ENCODE results near the gene PCCA.
A peak's percentile ranks its signal among the peaks of the same experiment; 100 is the strongest.

The PCCA gene

DNA sequence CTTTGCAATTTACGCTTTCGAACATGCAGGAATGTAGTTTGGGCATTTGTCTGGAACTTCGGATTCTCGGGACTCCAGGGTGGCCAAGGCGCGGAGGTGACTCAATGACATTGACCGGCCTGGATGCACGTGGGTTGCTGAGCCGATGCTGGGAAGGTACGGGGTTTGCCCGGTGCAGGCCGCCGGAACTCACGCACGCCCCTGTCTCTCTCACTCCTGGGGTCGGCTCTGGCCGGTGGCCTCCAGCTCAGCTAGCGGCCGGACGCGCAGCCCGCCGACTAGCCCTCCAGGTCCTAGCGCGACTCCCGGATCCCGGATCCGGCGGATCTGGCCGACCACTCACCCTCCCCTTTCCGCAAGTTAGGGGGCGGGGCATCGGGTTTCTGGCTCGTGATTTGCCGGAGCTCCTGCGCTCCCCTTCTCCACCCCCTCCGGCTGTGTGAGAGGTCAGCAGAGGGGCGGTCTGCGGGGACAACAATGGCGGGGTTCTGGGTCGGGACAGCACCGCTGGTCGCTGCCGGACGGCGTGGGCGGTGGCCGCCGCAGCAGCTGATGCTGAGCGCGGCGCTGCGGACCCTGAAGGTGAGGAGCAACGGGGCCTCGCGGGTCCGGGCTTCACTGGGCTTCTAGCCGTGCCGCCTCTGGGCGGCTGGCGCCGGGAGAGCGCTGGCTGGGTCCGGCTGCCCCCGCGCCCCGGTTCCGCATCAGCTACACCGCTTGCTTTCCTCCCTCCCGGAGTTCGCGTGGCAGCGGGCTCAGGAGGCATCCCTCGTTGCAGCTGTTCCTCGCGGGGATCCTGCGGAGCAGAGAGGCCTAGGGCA is at the start of gene PCCA:
PCCA (plus strand) TSS at position 450 of the 821 bp plus-strand sequence; CDS start at position 478, 28 bp downstream.
- Histone ChIP-seq H3K27ac (peak within 1 kb of the TSS; percentile 80), H3K27me3 (ENCODE audit: insufficient read depth, low read depth, severe bottlenecking) (no peaks in the 10 kb centered on the region), H3K36me3 (peaks cover 35% of the 10 kb centered on the region), H3K9me3 (ENCODE audit: severe bottlenecking) (no peaks in the 10 kb centered on the region), H3K4me3 (ENCODE audit: low read depth, low read length) (peak within 1 kb of the TSS; percentile 84)
- peak; percentile 100 for DNase-seq
- 0 out of 2 replicates have a peak, but pooled peaks have one; percentile 11 for TF ChIP-seq CTCF (IDR thresholded peaks at IDR 0.05; ENCODE audit: low read depth, low read length)

GRCh38 chr13:100039740-100040139 is 49.2 kb upstream of the PCCA start:
- no peak for TF ChIP-seq CTCF (IDR thresholded peaks at IDR 0.05; ENCODE audit: low read depth, low read length)
- no peak overlapping the region for H3K27ac ChIP-seq
- H3K27me3 ChIP-seq (ENCODE audit: insufficient read depth, low read depth, severe bottlenecking) = no peaks in the 10 kb centered on the region
- H3K36me3 ChIP-seq = no peaks in the 10 kb centered on the region
- no peak overlapping the region for H3K4me3 ChIP-seq (ENCODE audit: low read depth, low read length)
- H3K9me3 ChIP-seq (ENCODE audit: severe bottlenecking) = peaks cover 2% of the 10 kb centered on the region
- DNase-seq = no peak

DNA sequence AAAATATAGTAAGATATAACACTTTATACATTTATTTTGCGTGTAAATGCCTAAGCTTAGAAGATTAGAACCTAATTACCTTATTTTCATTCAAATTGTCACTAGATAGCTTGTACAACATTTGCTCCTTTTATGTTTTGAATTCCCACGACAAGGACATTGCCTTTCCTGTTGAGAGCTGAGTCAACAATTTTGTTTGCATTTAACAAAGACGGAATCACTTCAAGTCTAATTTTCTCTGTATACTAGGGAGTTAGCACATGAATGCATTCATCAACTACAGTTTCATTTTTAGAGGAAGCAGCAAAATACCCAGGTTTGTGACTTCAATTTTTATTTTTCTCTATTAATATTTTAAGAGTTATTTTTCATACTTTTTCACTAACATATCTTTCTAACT is 48.7 kb upstream of the PCCA start:
- H3K9me3 ChIP-seq (ENCODE audit: severe bottlenecking) = peaks cover 2% of the 10 kb centered on the region
- TF ChIP-seq CTCF (IDR thresholded peaks at IDR 0.05; ENCODE audit: low read depth, low read length) = no peak
- DNase-seq = no peak
- no peaks in the 10 kb centered on the region for H3K36me3 ChIP-seq
- no peak overlapping the region for H3K27ac ChIP-seq
- H3K4me3 ChIP-seq (ENCODE audit: low read depth, low read length) = no peak overlapping the region
- H3K27me3 ChIP-seq (ENCODE audit: insufficient read depth, low read depth, severe bottlenecking) = no peaks in the 10 kb centered on the region

GRCh38 chr13:100044936-100045335 is 44.0 kb upstream of the PCCA start:
- Histone ChIP-seq H3K36me3 (no peaks in the 10 kb centered on the region), H3K27ac (peak overlapping the region; percentile 60), H3K9me3 (ENCODE audit: severe bottlenecking) (peaks cover 2% of the 10 kb centered on the region), H3K27me3 (ENCODE audit: insufficient read depth, low read depth, severe bottlenecking) (no peaks in the 10 kb centered on the region), H3K4me3 (ENCODE audit: low read depth, low read length) (no peak overlapping the region)
- DNase-seq = no peak
- no peak for TF ChIP-seq CTCF (IDR thresholded peaks at IDR 0.05; ENCODE audit: low read depth, low read length)

DNA sequence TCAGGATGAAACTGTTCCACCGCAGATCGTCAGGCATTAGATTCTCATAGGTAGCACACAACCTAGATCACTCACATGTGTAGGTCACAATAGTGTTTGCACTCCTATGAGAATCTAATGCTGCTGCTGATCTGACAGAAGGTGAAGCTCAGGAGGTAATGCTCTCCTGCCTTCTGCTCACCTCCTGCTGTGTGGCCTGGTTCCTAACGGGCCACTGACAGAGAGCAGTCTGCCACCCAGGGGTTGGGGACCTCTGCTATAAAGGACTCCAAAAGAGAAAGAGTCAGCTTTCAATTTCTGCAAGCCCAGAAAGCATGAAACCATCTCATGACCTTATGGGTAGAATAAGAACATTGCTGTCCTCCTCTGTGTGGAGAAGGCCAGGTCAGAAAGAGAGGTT is 43.5 kb upstream of the PCCA start:
- H3K4me3 ChIP-seq (ENCODE audit: low read depth, low read length) = no peak overlapping the region
- peaks cover 2% of the 10 kb centered on the region for H3K9me3 ChIP-seq (ENCODE audit: severe bottlenecking)
- no peaks in the 10 kb centered on the region for H3K36me3 ChIP-seq
- H3K27me3 ChIP-seq (ENCODE audit: insufficient read depth, low read depth, severe bottlenecking) = no peaks in the 10 kb centered on the region
- peak; percentile 81 for DNase-seq
- TF ChIP-seq CTCF (IDR thresholded peaks at IDR 0.05; ENCODE audit: low read depth, low read length) = no peak
- H3K27ac ChIP-seq = peak overlapping the region; percentile 60
